Esophagus (tissue), 2 donors: ENCODE results near the gene BORCS8. TPM values are rescaled to one million over a fixed set of nuclear protein-coding genes. Genes with fewer than 3 reads are reported as not detected.
A peak's percentile ranks its signal among the peaks of the same experiment; 100 is the strongest.
"Not testable (repeated sequence)": the region's sequence is repeated elsewhere in the genome, so short reads cannot be mapped to it uniquely, and the experiment has no call there.

ENCODE experiments used
- H3K27ac ChIP-seq, 2 donors: one replicate each; pipeline ENCODE4 v1.5.1; 2013; ENCODE audit warnings: low read depth in 2 of 2, mild to moderate bottlenecking in 2 of 2, inconsistent platforms in 1 of 2, low read length in 1 of 2, moderate library complexity in 1 of 2
- H3K27me3 ChIP-seq, 2 donors: one replicate each; pipeline ENCODE4 v1.6.1; 2013; ENCODE audit warnings: low read length in 2 of 2, control low read depth in 1 of 2, mild to moderate bottlenecking in 1 of 2; ENCODE audit not compliant: insufficient read depth in 2 of 2, control insufficient read depth in 1 of 2
- H3K36me3 ChIP-seq, 2 donors: one replicate each; pipeline ENCODE4 v1.6.1; 2013; ENCODE audit warnings: low read length in 1 of 2; ENCODE audit not compliant: control insufficient read depth in 2 of 2, insufficient read depth in 2 of 2
- H3K4me1 ChIP-seq, 2 donors: one replicate each; pipeline ENCODE4 v1.6.1; 2013; ENCODE audit warnings: low read length in 1 of 2; ENCODE audit not compliant: control insufficient read depth in 2 of 2, insufficient read depth in 2 of 2
- H3K4me3 ChIP-seq, 2 donors: one replicate each; pipeline ENCODE4 v1.5.1; 2013; ENCODE audit warnings: low read length in 2 of 2, mild to moderate bottlenecking in 2 of 2, low read depth in 1 of 2, moderate library complexity in 1 of 2
- H3K9me3 ChIP-seq, 2 donors: one replicate each; pipeline ENCODE4 v1.6.1; 2013; ENCODE audit warnings: mild to moderate bottlenecking in 2 of 2, low read depth in 1 of 2, low read length in 1 of 2, moderate library complexity in 1 of 2; ENCODE audit not compliant: control insufficient read depth in 2 of 2, insufficient read depth in 1 of 2
- WGBS, 2 donors: extraction: QIAGEN DNeasy Blood & Tissue Kit; methylation state at CpG; one replicate each; pipeline ENCODE4 v1.1.7; 2013; 5-methylcytosine and 5-hydroxymethylcytosine counted together
- polyA plus RNA-seq, 2 donors: library from polyadenylated mRNA; stranded (reverse); fragments of 200-250 nt; gene quantifications; one replicate each; pipeline ENCODE4 v1.2.3, GENCODE V29; 2013
- donor health status: healthy with polysubstance abuse.
- donor health status: Bipolar disorder and iron deficiency.

Gene BORCS8
- polyA plus RNA-seq, 2 donors, result 18.3 to 22.8 TPM

GRCh38 chr19:19142347-19142746 lies 49.6 kb downstream of the BORCS8 start:
- peaks cover 0 to 8% of the 10 kb centered on the region in 2 donors for H3K4me1 ChIP-seq
- H3K27ac ChIP-seq, result no peak overlapping the region
- peaks cover 0 to 4% of the 10 kb centered on the region in 2 donors for H3K36me3 ChIP-seq
- WGBS, 2 donors, result 82 to 85% methylated on average over 12 of the region's 12 CpGs
- no peaks in the 10 kb centered on the region for H3K27me3 ChIP-seq
- no peak overlapping the region for H3K4me3 ChIP-seq
- H3K9me3 ChIP-seq, result no peaks in the 10 kb centered on the region

- Histone ChIP-seq H3K4me1 (peaks cover 0 to 7% of the 10 kb centered on the region in 2 donors), H3K9me3 (no peaks in the 10 kb centered on the region), H3K27ac (no peak overlapping the region), H3K36me3 (no peaks in the 10 kb centered on the region), H3K4me3 (no peak overlapping the region), H3K27me3 (no peaks in the 10 kb centered on the region)
- 57 to 62% methylated on average over 5 of the region's 5 CpGs for WGBS, 2 donors
Measured at GRCh38 chr19:19140476-19140875, 51.5 kb downstream of the BORCS8 start.

GRCh38 chr19:19139876-19140229 lies 52.1 kb downstream of the BORCS8 start:
- H3K36me3 ChIP-seq, result no peaks in the 10 kb centered on the region
- peaks cover under 1 to 7% of the 10 kb centered on the region in 2 donors for H3K4me1 ChIP-seq
- no peaks in the 10 kb centered on the region for H3K9me3 ChIP-seq
- no peak overlapping the region for H3K4me3 ChIP-seq
- no peaks in the 10 kb centered on the region for H3K27me3 ChIP-seq
- H3K27ac ChIP-seq, result no peak overlapping the region
- 45 to 51% methylated on average over 5 of the region's 5 CpGs for WGBS, 2 donors

GRCh38 chr19:19138109-19138981 lies 53.6 kb downstream of the BORCS8 start, which contains the start of gene TMEM161A:
Gene TMEM161A (minus strand): TSS chr19:19138478. CDS start chr19:19138428, 50 bp downstream.
- WGBS, 2 donors, result 3% methylated on average over 42 of the region's 42 CpGs
- no peaks in the 10 kb centered on the region for H3K36me3 ChIP-seq
- peaks cover 4 to 7% of the 10 kb centered on the region in 2 donors for H3K4me1 ChIP-seq
- no peaks in the 10 kb centered on the region for H3K27me3 ChIP-seq
- peak within 1 kb of the TSS; percentile 78 to 79 for H3K4me3 ChIP-seq
- H3K27ac ChIP-seq, result peak within 1 kb of the TSS in 1 of 2 donors; percentile 48
- H3K9me3 ChIP-seq, result no peaks in the 10 kb centered on the region

- Histone ChIP-seq H3K4me3 (peak overlapping the region; percentile 78 to 79), H3K27me3 (no peaks in the 10 kb centered on the region), H3K4me1 (peaks cover 4 to 7% of the 10 kb centered on the region in 2 donors), H3K36me3 (peaks cover 0 to 3% of the 10 kb centered on the region in 2 donors), H3K27ac (peak overlapping the region in 1 of 2 donors; percentile 48), H3K9me3 (peaks cover 0 to under 1% of the 10 kb centered on the region in 2 donors)
- 12 to 13% methylated on average over 25 of the region's 25 CpGs for WGBS, 2 donors
Measured at GRCh38 chr19:19137556-19138108, 54.3 kb downstream of the BORCS8 start.

GRCh38 chr19:19135713-19136112 lies 56.2 kb downstream of the BORCS8 start:
- H3K9me3 ChIP-seq, H3K27me3 ChIP-seq, H3K36me3 ChIP-seq, H3K4me1 ChIP-seq, H3K4me3 ChIP-seq, H3K27ac ChIP-seq: not testable (repeated sequence)
- 80 to 88% methylated on average over 6 of the region's 6 CpGs for WGBS, 2 donors

- Histone ChIP-seq H3K27ac (no peak overlapping the region), H3K36me3 (peaks cover 0 to 9% of the 10 kb centered on the region in 2 donors), H3K4me1 (peaks cover 4 to 7% of the 10 kb centered on the region in 2 donors), H3K4me3 (no peak overlapping the region), H3K27me3 (no peaks in the 10 kb centered on the region), H3K9me3 (peaks cover 6 to 8% of the 10 kb centered on the region in 2 donors)
- WGBS, 2 donors, result 35 to 43% methylated on average over 21 of the region's 21 CpGs
Measured at GRCh38 chr19:19134687-19135158, 57.2 kb downstream of the BORCS8 start.

GRCh38 chr19:19133985-19134384 lies 58.0 kb downstream of the BORCS8 start:
- no peak overlapping the region for H3K4me3 ChIP-seq
- peaks cover 6 to 8% of the 10 kb centered on the region in 2 donors for H3K9me3 ChIP-seq
- peaks cover 0 to 9% of the 10 kb centered on the region in 2 donors for H3K36me3 ChIP-seq
- peaks cover 4 to 7% of the 10 kb centered on the region in 2 donors for H3K4me1 ChIP-seq
- no peaks in the 10 kb centered on the region for H3K27me3 ChIP-seq
- H3K27ac ChIP-seq, result no peak overlapping the region
- WGBS, 2 donors, result 83 to 87% methylated on average over 6 of the region's 6 CpGs

- Histone ChIP-seq H3K27me3 (no peaks in the 10 kb centered on the region), H3K4me1 (peaks cover 4 to 7% of the 10 kb centered on the region in 2 donors), H3K4me3 (no peak overlapping the region), H3K36me3 (peaks cover 0 to 9% of the 10 kb centered on the region in 2 donors), H3K27ac (no peak overlapping the region), H3K9me3 (peaks cover 6 to 8% of the 10 kb centered on the region in 2 donors)
- 98% methylated on average over 12 of the region's 12 CpGs for WGBS, 2 donors
Measured at GRCh38 chr19:19132912-19133311, 59.0 kb downstream of the BORCS8 start.
